Stimulated activated naive CD8-positive, alpha-beta T cell treated with anti-CD3 and anti-CD28 coated beads, Interleukin-15, Interleukin-2, amounts not matched to agents 100 ng/mL and 50 ng/mL, for 24 hours (primary cell): ENCODE results near the gene DIO3.

Experiments
- H3K27ac Mint-ChIP-seq: one replicate; pipeline ENCODE4 v1.8.0; 2021; ENCODE audit warnings: mild to moderate bottlenecking, mixed read lengths
- H3K27me3 Mint-ChIP-seq: one replicate; pipeline ENCODE4 v1.8.0; 2021; ENCODE audit warnings: mixed read lengths
- H3K36me3 Mint-ChIP-seq: one replicate; pipeline ENCODE4 v1.8.0; 2021; ENCODE audit warnings: low read depth, mixed read lengths
- H3K4me1 Mint-ChIP-seq: one replicate; pipeline ENCODE4 v1.8.0; 2021; ENCODE audit warnings: low read depth, mixed read lengths
- H3K4me3 Mint-ChIP-seq: one replicate; pipeline ENCODE4 v1.8.0; 2021; ENCODE audit warnings: mild to moderate bottlenecking, mixed read lengths
- H3K9me3 Mint-ChIP-seq: one replicate; pipeline ENCODE4 v1.8.0; 2021; ENCODE audit warnings: mixed read lengths

Gene DIO3

GRCh38 chr14:101579372-101580080, 18.2 kb downstream of the DIO3 start:
- no peak overlapping the region for H3K27ac Mint-ChIP-seq
- no peaks in the 10 kb centered on the region for H3K9me3 Mint-ChIP-seq
- no peak overlapping the region for H3K4me3 Mint-ChIP-seq
- no peaks in the 10 kb centered on the region for H3K36me3 Mint-ChIP-seq
- H3K27me3 Mint-ChIP-seq: no peaks in the 10 kb centered on the region
- H3K4me1 Mint-ChIP-seq: no peaks in the 10 kb centered on the region

- H3K4me3 Mint-ChIP-seq: no peak overlapping the region
- H3K4me1 Mint-ChIP-seq: no peaks in the 10 kb centered on the region
- H3K27ac Mint-ChIP-seq: no peak overlapping the region
- no peaks in the 10 kb centered on the region for H3K36me3 Mint-ChIP-seq
- H3K9me3 Mint-ChIP-seq: no peaks in the 10 kb centered on the region
- H3K27me3 Mint-ChIP-seq: no peaks in the 10 kb centered on the region
Observed at GRCh38 chr14:101581806-101582205, 20.5 kb downstream of the DIO3 start.

GRCh38 chr14:101582294-101582693, 21.0 kb downstream of the DIO3 start:
- H3K27ac Mint-ChIP-seq: no peak overlapping the region
- H3K9me3 Mint-ChIP-seq: no peaks in the 10 kb centered on the region
- H3K4me1 Mint-ChIP-seq: no peaks in the 10 kb centered on the region
- H3K36me3 Mint-ChIP-seq: no peaks in the 10 kb centered on the region
- H3K4me3 Mint-ChIP-seq: no peak overlapping the region
- H3K27me3 Mint-ChIP-seq: no peaks in the 10 kb centered on the region

- Mint-ChIP-seq H3K9me3 (no peaks in the 10 kb centered on the region), H3K4me1 (no peaks in the 10 kb centered on the region), H3K4me3 (no peak overlapping the region), H3K27ac (no peak overlapping the region), H3K27me3 (no peaks in the 10 kb centered on the region), H3K36me3 (no peaks in the 10 kb centered on the region)
Observed at GRCh38 chr14:101583006-101583714, 21.9 kb downstream of the DIO3 start.

- Mint-ChIP-seq H3K27me3 (no peaks in the 10 kb centered on the region), H3K9me3 (no peaks in the 10 kb centered on the region), H3K4me1 (no peaks in the 10 kb centered on the region), H3K36me3 (no peaks in the 10 kb centered on the region), H3K27ac (no peak overlapping the region), H3K4me3 (no peak overlapping the region)
Observed at GRCh38 chr14:101583715-101584054, 22.4 kb downstream of the DIO3 start.

GRCh38 chr14:101584055-101584859, 23.0 kb downstream of the DIO3 start:
- Mint-ChIP-seq H3K27me3 (no peaks in the 10 kb centered on the region), H3K9me3 (no peaks in the 10 kb centered on the region), H3K4me1 (no peaks in the 10 kb centered on the region), H3K4me3 (no peak overlapping the region), H3K27ac (no peak overlapping the region), H3K36me3 (no peaks in the 10 kb centered on the region)

- Mint-ChIP-seq H3K27ac (no peak overlapping the region), H3K27me3 (no peaks in the 10 kb centered on the region), H3K9me3 (no peaks in the 10 kb centered on the region), H3K36me3 (no peaks in the 10 kb centered on the region), H3K4me1 (no peaks in the 10 kb centered on the region), H3K4me3 (no peak overlapping the region)
Observed at GRCh38 chr14:101585211-101585610, 23.9 kb downstream of the DIO3 start.

GRCh38 chr14:101586531-101587430, 25.5 kb downstream of the DIO3 start:
- no peaks in the 10 kb centered on the region for H3K4me1 Mint-ChIP-seq
- no peaks in the 10 kb centered on the region for H3K9me3 Mint-ChIP-seq
- H3K36me3 Mint-ChIP-seq: no peaks in the 10 kb centered on the region
- H3K27ac Mint-ChIP-seq: no peak overlapping the region
- no peak overlapping the region for H3K4me3 Mint-ChIP-seq
- H3K27me3 Mint-ChIP-seq: no peaks in the 10 kb centered on the region

- Mint-ChIP-seq H3K9me3 (no peaks in the 10 kb centered on the region), H3K36me3 (no peaks in the 10 kb centered on the region), H3K4me1 (no peaks in the 10 kb centered on the region), H3K4me3 (no peak overlapping the region), H3K27me3 (no peaks in the 10 kb centered on the region), H3K27ac (no peak overlapping the region)
Observed at GRCh38 chr14:101587441-101587911, 26.2 kb downstream of the DIO3 start.

GRCh38 chr14:101588286-101588975, 27.1 kb downstream of the DIO3 start:
- Mint-ChIP-seq H3K4me3 (no peak overlapping the region), H3K36me3 (no peaks in the 10 kb centered on the region), H3K27me3 (no peaks in the 10 kb centered on the region), H3K9me3 (no peaks in the 10 kb centered on the region), H3K4me1 (no peaks in the 10 kb centered on the region), H3K27ac (no peak overlapping the region)

GRCh38 chr14:101588990-101589389, 27.7 kb downstream of the DIO3 start:
- H3K9me3 Mint-ChIP-seq: no peaks in the 10 kb centered on the region
- no peak overlapping the region for H3K4me3 Mint-ChIP-seq
- no peaks in the 10 kb centered on the region for H3K27me3 Mint-ChIP-seq
- H3K4me1 Mint-ChIP-seq: no peaks in the 10 kb centered on the region
- H3K36me3 Mint-ChIP-seq: no peaks in the 10 kb centered on the region
- H3K27ac Mint-ChIP-seq: no peak overlapping the region

- no peaks in the 10 kb centered on the region for H3K4me1 Mint-ChIP-seq
- H3K9me3 Mint-ChIP-seq: no peaks in the 10 kb centered on the region
- H3K36me3 Mint-ChIP-seq: no peaks in the 10 kb centered on the region
- no peak overlapping the region for H3K4me3 Mint-ChIP-seq
- H3K27ac Mint-ChIP-seq: no peak overlapping the region
- H3K27me3 Mint-ChIP-seq: no peaks in the 10 kb centered on the region
Observed at GRCh38 chr14:101589486-101590015, 28.3 kb downstream of the DIO3 start.

GRCh38 chr14:101590062-101590461, 28.8 kb downstream of the DIO3 start:
- Mint-ChIP-seq H3K36me3 (no peaks in the 10 kb centered on the region), H3K27me3 (no peaks in the 10 kb centered on the region)

GRCh38 chr14:101590616-101591015, 29.3 kb downstream of the DIO3 start:
- Mint-ChIP-seq H3K9me3 (peaks cover 2% of the 10 kb centered on the region), H3K4me3 (no peak overlapping the region), H3K27me3 (no peaks in the 10 kb centered on the region), H3K27ac (no peak overlapping the region), H3K36me3 (no peaks in the 10 kb centered on the region), H3K4me1 (peaks cover 4% of the 10 kb centered on the region)

More at GRCh38 chr14:101590062-101590461, 28.8 kb downstream of the DIO3 start:
- Mint-ChIP-seq H3K4me1 (peaks cover 1% of the 10 kb centered on the region), H3K27ac (no peak overlapping the region), H3K9me3 (no peaks in the 10 kb centered on the region), H3K4me3 (no peak overlapping the region)
